WERI-Rb-1 (cell line): ENCODE data around the gene ARPC5.

Experiments
- DNase-seq: peaks from one replicate; pipeline ENCODE4 v3.0.0-alpha.2; 2020
- H3K27ac ChIP-seq: fragments of 250-450 bp; sonication (Bioruptor Pico); 2 replicates; pipeline ENCODE4 v1.5.1; 2020; ENCODE audit warnings: mild to moderate bottlenecking, moderate library complexity
- H3K27me3 ChIP-seq: fragments of 250-450 bp; sonication (Bioruptor Pico); 2 replicates; pipeline ENCODE4 v1.5.1; 2021; ENCODE audit warnings: mild to moderate bottlenecking, low read depth, moderate library complexity; ENCODE audit not compliant: insufficient read depth, severe bottlenecking
- H3K36me3 ChIP-seq: fragments of 250-450 bp; sonication (Bioruptor Pico); 2 replicates; pipeline ENCODE4 v1.5.1; 2020; ENCODE audit warnings: mild to moderate bottlenecking, moderate library complexity
- H3K4me3 ChIP-seq: 2 replicates; pipeline ENCODE4 v1.5.1; 2011; ENCODE audit warnings: low read depth, mild to moderate bottlenecking, control low read depth, low read length
- H3K9me3 ChIP-seq: fragments of 250-450 bp; sonication (Bioruptor Pico); 2 replicates; pipeline ENCODE4 v1.5.1; 2021; ENCODE audit warnings: mild to moderate bottlenecking, moderate library complexity; ENCODE audit not compliant: severe bottlenecking
- CTCF ChIP-seq: IDR thresholded peaks from 2 replicates; pipeline ENCODE4 v1.5.1; 2011; ENCODE audit warnings: low read depth, mild to moderate bottlenecking, control low read depth, inconsistent platforms, low read length

Gene ARPC5

GRCh38 chr1:183675381-183675780 lies 39.8 kb upstream of the ARPC5 start:
- Histone ChIP-seq H3K4me3 (no peak overlapping the region), H3K27ac (no peak overlapping the region), H3K9me3 (peaks cover 3% of the 10 kb centered on the region), H3K27me3 (no peaks in the 10 kb centered on the region), H3K36me3 (no peaks in the 10 kb centered on the region)
- DNase-seq = no peak
- no peak for TF ChIP-seq CTCF

GRCh38 chr1:183674886-183675285 lies 39.3 kb upstream of the ARPC5 start:
- H3K27me3 ChIP-seq = no peaks in the 10 kb centered on the region
- peaks cover 3% of the 10 kb centered on the region for H3K9me3 ChIP-seq
- H3K36me3 ChIP-seq = no peaks in the 10 kb centered on the region
- no peak overlapping the region for H3K4me3 ChIP-seq
- DNase-seq = no peak
- TF ChIP-seq CTCF = no peak
- no peak overlapping the region for H3K27ac ChIP-seq

GRCh38 chr1:183674339-183674738 lies 38.8 kb upstream of the ARPC5 start:
- no peaks in the 10 kb centered on the region for H3K36me3 ChIP-seq
- no peaks in the 10 kb centered on the region for H3K27me3 ChIP-seq
- no peak overlapping the region for H3K4me3 ChIP-seq
- H3K9me3 ChIP-seq = no peaks in the 10 kb centered on the region
- no peak for TF ChIP-seq CTCF
- no peak overlapping the region for H3K27ac ChIP-seq
- DNase-seq = no peak

GRCh38 chr1:183673605-183674323 lies 38.2 kb upstream of the ARPC5 start:
- TF ChIP-seq CTCF = no peak
- Histone ChIP-seq H3K27me3 (no peaks in the 10 kb centered on the region), H3K36me3 (no peaks in the 10 kb centered on the region), H3K27ac (no peak overlapping the region), H3K9me3 (no peaks in the 10 kb centered on the region), H3K4me3 (no peak overlapping the region)
- no peak for DNase-seq

- TF ChIP-seq CTCF = no peak
- Histone ChIP-seq H3K27ac (no peak overlapping the region), H3K36me3 (no peaks in the 10 kb centered on the region), H3K27me3 (no peaks in the 10 kb centered on the region), H3K4me3 (no peak overlapping the region), H3K9me3 (no peaks in the 10 kb centered on the region)
- no peak for DNase-seq
Observed at GRCh38 chr1:183670169-183670568, 34.6 kb upstream of the ARPC5 start.

GRCh38 chr1:183656355-183656754 lies 20.8 kb upstream of the ARPC5 start:
- no peak overlapping the region for H3K4me3 ChIP-seq
- no peaks in the 10 kb centered on the region for H3K36me3 ChIP-seq
- no peaks in the 10 kb centered on the region for H3K27me3 ChIP-seq
- TF ChIP-seq CTCF = no peak
- DNase-seq = no peak
- no peaks in the 10 kb centered on the region for H3K9me3 ChIP-seq
- no peak overlapping the region for H3K27ac ChIP-seq
